PFSK-1 (cell line): Measurements from ENCODE around the gene ACAA1.

Experiments
- POLR2AphosphoS5 ChIP-seq: IDR thresholded peaks from 2 replicates; pipeline ENCODE4 v1.6.1; 2012; ENCODE audit warnings: low read depth, mild to moderate bottlenecking, control low read depth, low read length, moderate library complexity
- REST ChIP-seq, 2 experiments: IDR thresholded peaks; 2 replicates each; pipeline versions ENCODE4 v1.6.1 to v1.8.0; 2011 to 2012; ENCODE audit warnings: low read depth in 2 of 2, low read length in 2 of 2, control low read depth in 1 of 2, inconsistent platforms in 1 of 2, mild to moderate bottlenecking in 1 of 2, moderate library complexity in 1 of 2; ENCODE audit not compliant: insufficient read depth in 1 of 2
- SIN3A ChIP-seq: IDR thresholded peaks from 2 replicates; pipeline ENCODE4 v1.6.1; 2012; ENCODE audit warnings: mild to moderate bottlenecking, low read length, moderate library complexity, borderline replicate concordance; ENCODE audit not compliant: insufficient read depth
- TAF1 ChIP-seq: IDR thresholded peaks from 2 replicates; pipeline ENCODE4 v1.6.1; 2012; ENCODE audit warnings: low read length, control low read depth, borderline replicate concordance; ENCODE audit not compliant: insufficient read depth

DNA sequence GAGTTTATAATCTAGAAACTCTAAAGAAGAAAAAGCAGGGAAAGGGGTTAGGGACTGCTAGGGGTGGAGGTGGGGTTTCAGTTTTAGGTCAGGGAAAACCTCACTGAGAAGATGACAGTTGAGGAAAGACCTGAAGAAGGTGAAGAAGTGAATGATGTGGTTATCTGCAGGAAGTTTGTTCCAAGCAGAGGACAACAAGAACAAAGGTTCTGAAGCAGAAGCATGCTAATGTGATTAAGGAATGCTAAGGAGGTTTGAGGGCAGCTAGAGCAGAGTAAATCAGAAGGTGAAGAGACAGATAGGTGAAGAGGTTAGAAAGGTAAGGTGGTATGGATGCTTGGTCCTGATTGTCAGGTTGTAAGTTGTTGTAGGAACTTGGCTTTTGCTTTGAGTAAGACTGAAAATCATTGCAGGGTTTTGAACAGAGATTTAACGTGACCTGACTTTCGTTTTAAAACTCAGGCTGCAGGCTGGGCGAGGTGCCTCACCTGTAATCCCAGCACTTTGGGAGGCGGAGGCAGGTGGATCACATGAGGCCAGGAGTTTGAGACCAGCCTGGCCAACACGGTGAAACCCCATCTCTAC lies 37.0 kb upstream of the ACAA1 start:
- TF ChIP-seq REST (IDR thresholded peaks at IDR 0.05; ENCODE audit: insufficient read depth in 1 of 2, low read depth in 2 of 2, low read length in 2 of 2), result no peak
- TF ChIP-seq TAF1, result no peak
- no peak for TF ChIP-seq POLR2AphosphoS5
- TF ChIP-seq SIN3A, result no peak
